GM13977 (cell line): ENCODE data around the gene OOEP.

ENCODE experiments used
- DNase-seq: peaks from one replicate; pipeline ENCODE4 v3.0.0; 2012; ENCODE audit warnings: low spot score
- CTCF ChIP-seq: IDR thresholded peaks from 2 replicates; pipeline ENCODE4 v1.5.1; 2012; ENCODE audit warnings: mild to moderate bottlenecking, control low read depth; ENCODE audit not compliant: insufficient read depth; ENCODE audit errors: extremely low read depth, missing control alignments
- in situ Hi-C: fragments of 300-500 bp; cut with MboI; formaldehyde crosslinking; loops from one replicate; pipeline ENCODE4 v1.12.0; 2022; ENCODE audit warnings: low sequenced_read_pairs, low pct_unique_long_range_greater_than_20kb, mixed read lengths, inconsistent platforms; ENCODE audit not compliant: unreplicated experiment

The OOEP gene

GRCh38 chr6:73369563-73369962 is at the start of gene OOEP:
Gene OOEP (minus strand): TSS chr6:73369897. CDS start chr6:73369792, 105 bp downstream.
- no peak for TF ChIP-seq CTCF
- in situ Hi-C loops = no loop called here
- no peak for DNase-seq

GRCh38 chr6:73418081-73418741 is 48.5 kb upstream of the OOEP start:
- in situ Hi-C loops = no loop called here
- no peak for TF ChIP-seq CTCF
- DNase-seq = no peak

GRCh38 chr6:73413102-73413501 is 43.4 kb upstream of the OOEP start:
- TF ChIP-seq CTCF = no peak
- in situ Hi-C loops = no loop called here
- DNase-seq = no peak

GRCh38 chr6:73409395-73409794 is 39.7 kb upstream of the OOEP start:
- in situ Hi-C loops = no loop called here

GRCh38 chr6:73400656-73401055 is 31.0 kb upstream of the OOEP start:
- TF ChIP-seq CTCF = no peak
- in situ Hi-C loops = no loop called here
- no peak for DNase-seq

More at GRCh38 chr6:73409395-73409794, 39.7 kb upstream of the OOEP start:
- no peak for TF ChIP-seq CTCF
- DNase-seq = no peak

- TF ChIP-seq CTCF = no peak
- in situ Hi-C loops = no loop called here
- DNase-seq = no peak
These were observed 26.2 kb upstream of the OOEP start for GRCh38 chr6:73395875-73396274.
